NCI-H1436 (cell line): Measurements from ENCODE around the gene ZNF496.
"Not testable (repeated sequence)": the region's sequence is repeated elsewhere in the genome, so short reads cannot be mapped to it uniquely, and the experiment has no call there.

Source experiments
- DNase-seq: peaks from one replicate; lab custom pipeline; 2025; lab: John Stamatoyannopoulos, UW

ZNF496 gene

GRCh38 chr1:247293047-247293446 lies 38.6 kb downstream of the ZNF496 start:
- no peak for DNase-seq

DNA sequence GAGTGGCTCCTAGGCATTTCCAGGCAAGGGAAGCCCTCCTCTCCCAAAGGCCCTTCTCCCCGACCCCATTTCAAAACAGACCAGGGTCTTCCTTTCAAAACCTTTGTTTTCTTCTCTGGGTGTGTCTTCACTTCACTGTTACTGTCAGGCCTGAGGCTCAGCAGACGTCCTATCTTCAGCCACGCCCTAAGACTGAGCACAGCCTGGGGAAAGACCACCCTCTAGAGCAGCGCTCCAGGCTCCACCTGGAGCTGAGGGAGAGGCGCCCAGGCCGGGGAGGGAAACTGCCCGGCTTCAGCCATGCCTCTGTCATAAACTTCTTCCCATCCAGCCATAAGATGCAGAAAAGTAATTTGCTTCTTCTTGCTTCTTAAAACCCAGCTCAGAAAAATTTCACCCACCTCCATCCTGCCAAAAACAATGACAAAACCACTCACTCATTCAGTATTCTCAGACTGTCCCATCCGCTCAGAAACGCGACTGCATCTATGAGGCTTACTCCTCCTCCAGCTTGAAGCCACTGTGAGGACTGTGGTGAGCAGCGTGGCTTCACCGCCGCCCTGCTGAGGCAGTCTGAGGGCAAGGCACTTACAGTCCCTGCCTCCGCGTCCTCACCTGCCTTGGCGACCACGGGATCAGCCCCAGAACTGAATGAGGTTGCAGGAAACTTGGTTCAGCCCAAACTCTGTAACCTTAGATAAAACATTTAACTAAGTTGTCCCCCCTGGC lies 39.7 kb downstream of the ZNF496 start:
- DNase-seq: no peak

DNA sequence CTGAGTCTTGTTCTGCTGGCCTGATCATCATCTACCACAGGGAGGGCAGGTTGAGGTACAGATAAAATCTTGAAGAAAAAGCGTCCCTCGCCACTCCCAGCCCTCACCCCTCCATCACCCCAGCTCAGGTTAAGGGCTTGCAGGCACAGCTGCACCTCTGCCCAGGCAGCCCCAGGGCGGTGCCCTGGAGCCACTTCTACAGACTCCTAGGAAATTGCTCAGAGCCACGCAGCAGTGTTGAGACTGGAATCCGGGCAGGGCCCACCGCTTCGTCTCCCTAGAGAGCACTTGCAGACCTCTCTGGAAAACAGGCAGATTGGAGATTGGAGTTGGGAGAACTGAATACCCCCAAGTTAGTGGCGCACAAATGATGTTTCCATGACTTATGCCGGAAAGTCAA lies 40.5 kb downstream of the ZNF496 start:
- DNase-seq: no peak

- DNase-seq: no peak
Measured at GRCh38 chr1:247290576-247290975, 41.1 kb downstream of the ZNF496 start.

DNA sequence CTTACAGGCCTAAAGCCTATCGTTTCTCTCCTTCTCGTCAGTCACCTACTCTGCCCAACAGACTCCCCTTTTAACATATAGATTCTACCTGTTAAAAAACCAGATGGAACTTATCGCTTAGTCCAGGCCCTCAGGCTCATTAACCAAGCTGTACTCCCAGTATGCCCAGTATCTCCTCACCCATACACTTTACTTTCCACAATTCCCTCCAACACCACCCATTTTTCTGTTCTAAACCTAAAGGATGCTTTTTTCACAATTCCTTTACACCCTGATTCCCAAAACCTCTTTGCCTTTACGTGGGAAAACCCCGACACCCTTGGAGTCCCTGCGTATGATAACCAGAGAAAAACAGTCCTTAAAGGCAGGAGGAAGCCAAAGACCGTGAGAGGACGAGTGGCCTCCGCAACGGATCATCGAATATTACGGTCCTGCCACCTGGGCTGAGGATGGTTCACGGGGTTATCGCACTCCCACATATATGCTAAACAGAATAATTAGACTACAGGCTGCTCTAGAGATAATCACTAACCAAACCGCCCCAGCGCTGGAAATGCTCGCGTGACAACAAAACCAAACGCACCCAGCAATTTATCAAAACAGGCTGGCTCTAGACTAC lies 42.3 kb downstream of the ZNF496 start:
- not testable (repeated sequence) for DNase-seq

GRCh38 chr1:247288341-247288740 lies 43.3 kb downstream of the ZNF496 start:
- DNase-seq: no peak

GRCh38 chr1:247287460-247287859 lies 44.2 kb downstream of the ZNF496 start:
- DNase-seq: no peak

GRCh38 chr1:247286134-247286670 lies 45.5 kb downstream of the ZNF496 start:
- DNase-seq: no peak

DNA sequence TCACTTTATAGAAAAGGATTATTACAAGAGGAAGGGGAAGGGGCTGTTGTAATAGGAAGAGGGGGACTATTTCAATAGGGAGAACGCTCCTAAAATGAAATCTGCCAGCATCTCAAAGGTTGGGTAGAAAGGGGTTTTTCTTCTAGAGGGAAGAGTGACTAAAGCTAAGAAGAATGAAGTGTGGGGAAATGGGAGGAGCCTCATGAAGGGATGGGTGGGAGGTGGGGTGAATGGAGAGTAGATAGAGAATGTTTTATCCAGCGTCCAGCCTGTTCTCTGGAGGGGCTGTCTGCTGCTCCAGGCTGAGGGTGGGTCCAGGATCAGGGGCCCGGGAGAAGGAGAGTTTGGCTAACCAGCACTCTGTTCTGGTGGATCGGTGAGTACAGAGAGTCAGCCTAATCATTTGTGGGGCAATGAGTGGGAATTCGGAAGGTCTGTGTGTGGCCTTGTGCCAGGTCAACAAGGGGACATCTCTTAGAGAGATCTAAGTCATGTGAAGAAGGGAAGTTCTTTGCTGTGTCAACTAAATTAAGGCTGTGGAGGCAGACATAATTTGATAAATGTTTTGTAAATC lies 50.6 kb downstream of the ZNF496 start:
- no peak for DNase-seq

- DNase-seq: no peak
Measured at GRCh38 chr1:247277191-247277590, 54.5 kb downstream of the ZNF496 start.

- no peak for DNase-seq
Measured at GRCh38 chr1:247274605-247275256, 56.9 kb downstream of the ZNF496 start.

DNA sequence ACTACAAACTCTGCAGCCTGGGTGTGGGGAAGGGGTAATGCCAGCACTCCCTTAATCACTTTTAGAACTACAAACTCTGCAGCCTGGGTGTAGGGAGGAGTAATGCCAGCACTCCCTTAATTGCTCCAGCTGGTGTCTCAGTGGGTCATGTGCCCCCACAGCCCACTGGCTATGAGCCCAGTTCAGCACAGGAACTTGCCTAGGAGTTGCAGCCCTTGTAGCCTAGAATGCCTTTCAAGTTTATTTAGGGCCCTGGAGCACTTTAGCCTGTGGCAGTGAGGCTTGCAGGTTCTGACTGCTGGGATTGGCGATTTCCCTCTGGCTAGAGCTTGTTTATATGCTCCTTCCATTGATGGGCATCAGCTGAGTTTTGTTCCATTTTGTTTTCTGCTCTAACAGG lies 58.7 kb downstream of the ZNF496 start:
- DNase-seq: no peak

DNA sequence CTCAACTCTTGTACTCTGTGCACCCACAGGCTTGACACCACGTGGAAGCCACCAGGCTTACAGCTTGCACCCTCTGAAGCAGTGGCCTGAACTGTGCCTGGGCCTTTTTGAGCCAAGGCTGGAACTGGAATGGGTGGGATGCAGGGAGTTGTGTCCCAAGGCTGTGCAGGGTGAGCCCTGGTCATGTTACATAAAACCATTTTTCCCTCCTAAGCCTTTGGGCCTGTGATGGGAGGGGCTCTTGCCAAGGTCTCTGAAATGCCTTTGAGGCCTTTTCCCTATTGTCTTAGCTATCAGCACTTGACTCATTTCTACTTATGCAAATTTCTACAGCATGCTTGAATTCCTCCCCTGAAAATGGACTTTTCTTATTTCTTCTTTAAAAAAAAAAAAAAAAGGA lies 61.7 kb downstream of the ZNF496 start:
- no peak for DNase-seq

GRCh38 chr1:247269133-247269532 lies 62.5 kb downstream of the ZNF496 start:
- no peak for DNase-seq

DNA sequence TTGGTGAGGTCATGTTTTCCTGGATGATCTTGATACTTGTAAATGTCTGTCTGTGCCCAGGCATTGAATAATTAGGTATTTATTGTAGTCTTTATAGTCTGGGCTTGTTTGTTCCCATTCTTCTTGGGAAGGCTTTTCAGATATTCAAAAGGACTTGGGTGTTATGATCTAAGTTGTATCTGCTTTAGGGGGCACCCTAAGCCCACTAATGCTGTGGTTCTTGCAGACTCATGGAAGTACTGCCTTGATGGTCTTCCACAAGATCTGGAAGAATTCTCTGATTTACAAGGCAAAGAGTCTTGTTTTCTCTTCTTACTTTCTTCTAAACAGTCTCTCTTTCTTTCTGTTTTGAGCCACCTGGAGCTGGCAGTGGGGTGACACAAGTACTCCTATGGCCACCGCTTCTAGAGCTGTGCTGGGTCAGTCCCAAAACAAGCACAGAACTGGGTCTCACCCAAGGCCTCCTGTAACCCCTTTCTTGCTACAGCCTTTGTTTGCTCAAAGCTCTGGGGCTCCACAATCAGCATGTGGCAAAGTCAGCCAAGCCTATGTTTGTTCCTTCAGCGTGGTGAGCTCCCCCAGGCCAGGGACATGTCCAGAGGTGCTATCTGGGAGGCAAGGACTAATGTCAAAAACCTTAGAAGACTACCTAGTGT lies 63.1 kb downstream of the ZNF496 start:
- DNase-seq: no peak

DNA sequence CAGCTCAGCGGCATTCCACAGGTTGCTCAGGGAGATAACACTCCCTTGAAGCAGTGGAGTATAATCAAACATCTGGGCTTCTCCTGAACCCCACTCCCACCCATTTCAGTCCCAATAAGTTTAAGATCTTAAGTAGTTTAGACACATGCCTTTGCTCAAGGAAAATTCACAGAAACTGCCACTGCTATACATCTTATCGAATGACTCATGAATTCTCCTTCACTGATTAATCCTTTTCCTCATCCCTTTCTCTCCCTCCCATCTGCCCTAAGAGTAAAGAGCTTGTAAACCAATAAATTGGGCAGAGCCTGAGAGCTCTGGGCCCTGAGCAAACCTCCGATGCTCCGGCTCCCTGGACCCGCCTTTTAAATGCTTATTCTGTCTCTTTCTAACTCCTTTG lies 65.6 kb downstream of the ZNF496 start:
- DNase-seq: no peak

- DNase-seq: not testable (repeated sequence)
Measured at GRCh38 chr1:247255772-247256171, 75.9 kb downstream of the ZNF496 start, which contains the start of gene VN1R5. VN1R5 (plus strand) TSS chr1:247256072.

DNA sequence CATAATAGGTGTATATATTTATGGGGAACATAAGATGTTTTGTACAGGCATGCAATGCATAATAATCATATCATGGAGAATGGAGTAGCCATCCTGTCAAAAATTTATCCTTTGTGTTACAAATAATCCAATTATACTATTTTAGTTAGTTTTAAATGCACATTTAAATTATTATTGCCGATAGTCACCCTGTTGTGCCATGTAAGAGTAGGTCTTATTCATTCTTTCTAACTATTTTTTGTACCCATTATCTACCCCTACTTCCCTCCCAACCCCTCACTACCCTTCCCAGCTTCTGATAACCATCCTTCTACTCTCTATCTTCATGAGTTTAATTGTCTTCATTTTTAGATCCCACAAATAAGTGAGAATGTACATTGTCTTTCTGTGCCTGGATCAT lies 84.1 kb downstream of the ZNF496 start:
- no peak for DNase-seq
